NT2/D1 (cell line): Measurements from ENCODE around the gene DDX3X.

Experiments
- SUZ12 ChIP-seq: IDR thresholded peaks from 2 replicates; pipeline ENCODE4 v1.6.1; 2011; ENCODE audit not compliant: insufficient read length, insufficient read depth; ENCODE audit errors: extremely low read depth
- YY1 ChIP-seq: IDR thresholded peaks from 2 replicates; pipeline ENCODE4 v1.6.1; 2011; ENCODE audit not compliant: insufficient read length, insufficient read depth
- ZNF274 ChIP-seq: IDR thresholded peaks from 2 replicates; pipeline ENCODE4 v1.6.1; 2011; ENCODE audit warnings: mild to moderate bottlenecking, low read depth, low read length

DNA sequence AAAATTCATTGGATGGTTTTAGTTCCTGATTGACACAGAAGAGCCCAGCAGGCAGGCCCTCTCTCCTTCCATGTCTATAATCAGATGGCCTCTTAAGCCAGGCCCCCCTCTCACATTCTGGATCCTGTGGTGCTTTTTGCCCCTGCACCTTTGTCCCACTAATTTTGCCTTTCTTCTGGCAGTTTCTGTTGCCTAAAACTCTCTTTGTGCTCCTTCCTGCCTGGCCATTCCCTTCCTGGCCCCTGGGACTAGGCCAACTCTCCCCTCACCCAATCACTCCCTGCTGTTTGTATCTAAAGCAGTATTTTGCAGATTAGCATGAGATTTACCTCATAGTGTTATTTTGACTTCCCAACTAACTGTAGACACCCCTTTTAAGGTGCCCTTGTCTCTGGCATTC, 42.7 kb upstream of the DDX3X start:
- TF ChIP-seq YY1 (no peak), ZNF274 (no peak), SUZ12 (no peak)
